Sigmoid colon (tissue), 4 donors: ENCODE data around the gene TUT4.

Experiments
- CTCF ChIP-seq, 4 experiments: fragments of 450-650 bp in 3 of 4; fragments of 200-600 bp in 1 of 4; IDR thresholded peaks; one replicate each; pipeline ENCODE4 v1.5.1; 2016 to 2019; ENCODE audit warnings: antibody characterized with exemption in 4 of 4, mild to moderate bottlenecking in 3 of 4, moderate library complexity in 2 of 4
- EP300 ChIP-seq, 4 donors: sonication (generic); formaldehyde crosslinking; IDR thresholded peaks; one replicate each; pipeline ENCODE4 v1.6.1; 2017; ENCODE audit warnings: antibody characterized with exemption in 4 of 4

GRCh38 chr1:52424231-52424636 is 128.7 kb downstream of the TUT4 start:
- TF ChIP-seq CTCF (IDR thresholded peaks at IDR 0.05) (no peak), EP300 (IDR thresholded peaks at IDR 0.05) (no peak)
